Breast epithelium (tissue), 4 donors: ENCODE measurements around the gene PIGA. TPM values are rescaled to one million over a fixed set of nuclear protein-coding genes. Genes with fewer than 3 reads are reported as not detected.

ENCODE experiments used
- DNase-seq, 2 donors: peaks; one replicate each; pipeline ENCODE4 v3.0.0-alpha.2; 2019; ENCODE audit warnings: low spot score in 2 of 2
- H3K27ac ChIP-seq, 2 donors: fragments of 200-600 bp; sonication (generic) in 1 of 2; one replicate each; pipeline ENCODE4 v1.5.1; 2016 to 2019; ENCODE audit warnings: mild to moderate bottlenecking in 1 of 2
- H3K27me3 ChIP-seq, 2 donors: fragments of 200-600 bp; sonication (generic) in 1 of 2; one replicate each; pipeline versions ENCODE4 v1.5.1 to v1.6.0; 2017 to 2019; ENCODE audit warnings: control low read depth in 1 of 2, mild to moderate bottlenecking in 1 of 2
- H3K36me3 ChIP-seq: fragments of 200-600 bp; one replicate; pipeline ENCODE4 v1.5.1; 2019
- H3K4me1 ChIP-seq, 2 donors: fragments of 200-600 bp; sonication (generic); one replicate each; pipeline ENCODE4 v1.5.1; 2016 to 2019; ENCODE audit warnings: control low read depth in 1 of 2
- H3K4me3 ChIP-seq, 3 donors: fragments of 200-600 bp; sonication (generic); 1 replicate in 2 of 3; 2 replicates in 1 of 3; pipeline ENCODE4 v1.5.1; 2016 to 2019; ENCODE audit warnings: mild to moderate bottlenecking in 3 of 3, moderate library complexity in 2 of 3
- H3K9me3 ChIP-seq, 2 donors: fragments of 200-600 bp; sonication (generic) in 1 of 2; one replicate each; pipeline ENCODE4 v1.5.1; 2016 to 2019; ENCODE audit warnings: control low read depth in 1 of 2
- POLR2A ChIP-seq: fragments of 450-650 bp; IDR thresholded peaks from one replicate; pipeline ENCODE4 v1.6.1; 2016; ENCODE audit warnings: antibody characterized with exemption, mild to moderate bottlenecking, moderate library complexity
- POLR2AphosphoS5 ChIP-seq, 3 donors: sonication (generic); formaldehyde crosslinking; IDR thresholded peaks; one replicate each; pipeline ENCODE4 v1.6.1; 2017; ENCODE audit warnings: antibody characterized with exemption in 3 of 3
- intact Hi-C: fragments of 100-400 bp; cut with DNase I; formaldehyde crosslinking; loops from one replicate; pipeline ENCODE4 v1.15.1; 2023; ENCODE audit warnings: low total_unique reads
- total RNA-seq, 3 donors: library from RNA; depleted of rRNA; stranded (reverse); fragments of >200 nt; gene quantifications; one replicate each; pipeline ENCODE4 v1.1.0, GENCODE V29; 2016
- TF ChIP-seq, protein P1 (sequence below), 3 donors: fragments of 450-650 bp; IDR thresholded peaks; one replicate each; pipeline ENCODE4 v1.5.1; 2016 to 2017; ENCODE audit warnings: antibody characterized with exemption in 3 of 3, mild to moderate bottlenecking in 3 of 3, moderate library complexity in 3 of 3

Gene PIGA, protein sequence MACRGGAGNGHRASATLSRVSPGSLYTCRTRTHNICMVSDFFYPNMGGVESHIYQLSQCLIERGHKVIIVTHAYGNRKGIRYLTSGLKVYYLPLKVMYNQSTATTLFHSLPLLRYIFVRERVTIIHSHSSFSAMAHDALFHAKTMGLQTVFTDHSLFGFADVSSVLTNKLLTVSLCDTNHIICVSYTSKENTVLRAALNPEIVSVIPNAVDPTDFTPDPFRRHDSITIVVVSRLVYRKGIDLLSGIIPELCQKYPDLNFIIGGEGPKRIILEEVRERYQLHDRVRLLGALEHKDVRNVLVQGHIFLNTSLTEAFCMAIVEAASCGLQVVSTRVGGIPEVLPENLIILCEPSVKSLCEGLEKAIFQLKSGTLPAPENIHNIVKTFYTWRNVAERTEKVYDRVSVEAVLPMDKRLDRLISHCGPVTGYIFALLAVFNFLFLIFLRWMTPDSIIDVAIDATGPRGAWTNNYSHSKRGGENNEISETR
- 10 to 100 TPM in 2 of 3 donors, 1 to 10 TPM in 1; 9.8 to 19.2 (median 14.4) TPM for total RNA-seq

DNA sequence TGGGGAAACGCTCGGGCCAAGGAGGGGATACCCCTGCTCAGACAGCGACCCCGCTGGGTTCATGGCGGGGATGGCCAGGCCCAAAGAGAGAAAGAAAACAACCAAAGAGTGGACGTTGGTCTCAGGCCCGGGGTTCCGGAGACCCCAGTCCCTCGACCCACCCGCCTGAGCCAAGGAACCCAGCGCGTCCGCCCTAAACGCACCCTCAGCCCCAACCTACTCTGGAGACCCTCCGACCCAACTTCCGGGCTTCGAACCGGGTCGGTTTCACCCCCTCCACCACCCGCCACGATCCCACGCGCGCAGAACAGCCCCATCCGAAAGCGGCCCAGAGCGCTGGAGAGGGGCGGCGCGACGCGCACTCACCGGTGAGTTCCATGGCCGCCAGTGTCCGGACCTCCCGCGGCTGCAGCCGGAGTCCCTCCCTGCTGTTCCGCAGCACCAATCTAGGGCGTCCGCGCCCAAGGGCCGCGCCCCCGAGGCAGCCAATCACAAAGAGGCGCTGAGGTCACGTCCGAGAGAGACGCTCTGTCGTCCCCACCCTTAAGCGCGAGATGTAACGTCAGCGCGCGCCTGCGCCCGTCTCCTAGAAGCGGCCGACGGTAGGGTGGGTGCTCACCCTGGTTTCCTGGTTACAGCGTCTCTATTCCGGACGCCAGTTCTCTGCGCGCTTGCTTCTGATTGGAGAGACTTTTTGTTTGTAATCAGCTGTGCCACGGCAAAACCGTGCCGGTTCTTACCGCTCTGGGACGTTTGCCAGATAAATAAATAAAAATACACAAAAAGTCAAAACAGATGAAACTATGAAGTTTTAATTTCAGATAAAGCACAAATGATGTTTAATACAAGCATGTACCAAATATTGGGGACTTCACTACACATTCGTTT, at the start of gene PIGA:
Gene PIGA (minus strand): TSS at position 389 of the 888 bp plus-strand sequence. CDS start 3,593 bp downstream, outside the sequence.
- peak; percentile 93 to 95 for DNase-seq
- peaks cover 0 to 24% of the 10 kb centered on the region in 2 donors for H3K27me3 ChIP-seq
- TF ChIP-seq, protein P1, sequence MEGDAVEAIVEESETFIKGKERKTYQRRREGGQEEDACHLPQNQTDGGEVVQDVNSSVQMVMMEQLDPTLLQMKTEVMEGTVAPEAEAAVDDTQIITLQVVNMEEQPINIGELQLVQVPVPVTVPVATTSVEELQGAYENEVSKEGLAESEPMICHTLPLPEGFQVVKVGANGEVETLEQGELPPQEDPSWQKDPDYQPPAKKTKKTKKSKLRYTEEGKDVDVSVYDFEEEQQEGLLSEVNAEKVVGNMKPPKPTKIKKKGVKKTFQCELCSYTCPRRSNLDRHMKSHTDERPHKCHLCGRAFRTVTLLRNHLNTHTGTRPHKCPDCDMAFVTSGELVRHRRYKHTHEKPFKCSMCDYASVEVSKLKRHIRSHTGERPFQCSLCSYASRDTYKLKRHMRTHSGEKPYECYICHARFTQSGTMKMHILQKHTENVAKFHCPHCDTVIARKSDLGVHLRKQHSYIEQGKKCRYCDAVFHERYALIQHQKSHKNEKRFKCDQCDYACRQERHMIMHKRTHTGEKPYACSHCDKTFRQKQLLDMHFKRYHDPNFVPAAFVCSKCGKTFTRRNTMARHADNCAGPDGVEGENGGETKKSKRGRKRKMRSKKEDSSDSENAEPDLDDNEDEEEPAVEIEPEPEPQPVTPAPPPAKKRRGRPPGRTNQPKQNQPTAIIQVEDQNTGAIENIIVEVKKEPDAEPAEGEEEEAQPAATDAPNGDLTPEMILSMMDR (IDR thresholded peaks at IDR 0.05) = peak in 1 of 3 donors; percentile 9
- TF ChIP-seq POLR2AphosphoS5 (IDR thresholded peaks at IDR 0.05) (peak; percentile 75 to 95 (median 87)), POLR2A (peak; percentile 71)
- H3K4me3 ChIP-seq = peak within 1 kb of the TSS; percentile 57 to 73 (median 72)
- no peaks in the 10 kb centered on the region for H3K4me1 ChIP-seq
- no peaks in the 10 kb centered on the region for H3K36me3 ChIP-seq
- intact Hi-C loops = no loop called here
- peak within 1 kb of the TSS; percentile 81 to 88 for H3K27ac ChIP-seq
- no peaks in the 10 kb centered on the region for H3K9me3 ChIP-seq

DNA sequence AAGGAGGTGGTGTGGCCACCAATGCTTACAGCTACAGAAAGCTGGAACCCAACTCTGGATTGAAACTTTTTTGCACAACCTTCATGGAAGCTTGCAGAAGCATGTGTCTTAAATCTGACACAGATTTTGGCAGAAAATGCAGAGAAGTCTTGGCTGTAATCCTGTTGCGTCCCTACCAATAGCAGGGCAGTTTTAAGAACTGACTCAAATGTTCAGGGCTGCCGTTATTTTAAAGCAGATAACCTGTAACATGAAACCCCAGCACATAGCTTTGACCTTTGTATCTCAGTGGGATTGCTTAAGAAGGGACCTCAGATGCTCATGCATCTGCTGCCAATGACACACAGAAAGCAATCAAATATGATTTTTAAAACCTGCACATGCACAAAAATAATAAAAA, 49.0 kb upstream of the PIGA start, which contains the start of gene VEGFD:
Gene VEGFD (minus strand): TSS at position 110 of the 400 bp plus-strand sequence. CDS start 467 bp downstream, outside the sequence.
- intact Hi-C loops = no loop called here
- DNase-seq = no peak
- TF ChIP-seq POLR2AphosphoS5 (IDR thresholded peaks at IDR 0.05) (no peak), POLR2A (no peak)
- TF ChIP-seq, protein P1 (IDR thresholded peaks at IDR 0.05) = no peak

DNA sequence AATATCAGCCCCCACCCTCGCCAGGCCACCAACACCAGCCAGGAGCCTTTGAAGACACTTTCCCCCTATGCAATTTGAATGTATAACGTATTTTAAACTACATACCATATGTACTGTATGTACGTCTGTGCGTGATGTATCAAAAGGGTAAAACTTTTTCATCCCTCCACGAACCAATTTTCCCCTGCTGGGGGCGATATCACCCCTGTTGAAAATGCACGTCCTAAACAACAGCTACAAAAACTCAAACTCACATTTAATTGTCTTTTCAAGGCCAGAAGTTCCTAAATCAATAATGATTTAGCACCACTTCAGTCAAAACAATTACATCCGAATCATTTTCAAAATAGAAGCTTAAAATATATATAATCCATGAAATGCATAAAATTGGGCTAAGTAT, 47.5 kb upstream of the PIGA start:
- Histone ChIP-seq H3K9me3 (no peaks in the 10 kb centered on the region), H3K27me3 (peaks cover 0 to 35% of the 10 kb centered on the region in 2 donors), H3K36me3 (no peaks in the 10 kb centered on the region), H3K4me1 (no peaks in the 10 kb centered on the region), H3K27ac (peak overlapping the region in 1 of 2 donors; percentile 68), H3K4me3 (peak overlapping the region in 2 of 3 donors; percentile 26 to 34)
- no peak for TF ChIP-seq POLR2A
- TF ChIP-seq, protein P1 (IDR thresholded peaks at IDR 0.05) = no peak
- TF ChIP-seq POLR2AphosphoS5 (IDR thresholded peaks at IDR 0.05) = no peak
- no peak for DNase-seq
- intact Hi-C loops = no loop called here

More for the DNA sequence above, 49.0 kb upstream of the PIGA start, which contains the start of gene VEGFD:
- Histone ChIP-seq H3K27me3 (peaks cover 0 to 39% of the 10 kb centered on the region in 2 donors), H3K36me3 (no peaks in the 10 kb centered on the region), H3K27ac (peak within 1 kb of the TSS in 1 of 2 donors; percentile 23), H3K4me3 (peak within 1 kb of the TSS in 1 of 3 donors; percentile 6), H3K9me3 (no peaks in the 10 kb centered on the region), H3K4me1 (no peaks in the 10 kb centered on the region)

DNA sequence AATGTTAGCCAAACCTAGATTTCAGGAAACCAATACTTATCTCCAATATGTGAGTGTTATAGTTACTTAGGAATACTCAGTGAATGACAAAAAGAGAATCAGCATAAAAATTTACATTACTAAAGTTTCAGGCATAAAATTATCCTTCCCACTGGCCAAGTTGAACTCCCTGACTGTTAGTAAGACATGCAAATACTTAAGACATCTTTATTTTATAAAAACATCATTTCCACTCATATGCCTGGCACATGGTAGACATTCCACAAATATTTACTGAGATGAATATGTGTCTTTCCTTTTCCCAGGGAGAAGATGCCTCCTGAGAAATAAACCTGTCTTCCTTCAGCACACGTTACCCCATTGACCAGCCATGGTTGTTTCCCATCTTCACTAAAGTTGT, 41.6 kb upstream of the PIGA start:
- TF ChIP-seq POLR2A (no peak), POLR2AphosphoS5 (IDR thresholded peaks at IDR 0.05) (no peak)
- TF ChIP-seq, protein P1 (IDR thresholded peaks at IDR 0.05) = no peak
- Histone ChIP-seq H3K27ac (no peak overlapping the region), H3K4me3 (no peak overlapping the region), H3K9me3 (no peaks in the 10 kb centered on the region), H3K27me3 (peaks cover 0 to 49% of the 10 kb centered on the region in 2 donors), H3K36me3 (no peaks in the 10 kb centered on the region), H3K4me1 (no peaks in the 10 kb centered on the region)
- intact Hi-C loops = no loop called here
- no peak for DNase-seq
